ENCODE measurements around the gene CCDC34. TPM values are rescaled to one million over a fixed set of nuclear protein-coding genes. Genes with fewer than 3 reads are reported as not detected.

The CCDC34 gene
- total and polyA plus RNA-seq, 12 donors = 1.1 to 10.7 (median 3.3) TPM

GRCh38 chr11:27315836-27316235 lies 47.2 kb downstream of the CCDC34 start:
- ATAC-seq = no peak
- whole genome bisulfite sequencing, 2 donors = 90 to 97% methylated on average over 1 of the region's 1 CpG
- no peak for DNase-seq

DNA sequence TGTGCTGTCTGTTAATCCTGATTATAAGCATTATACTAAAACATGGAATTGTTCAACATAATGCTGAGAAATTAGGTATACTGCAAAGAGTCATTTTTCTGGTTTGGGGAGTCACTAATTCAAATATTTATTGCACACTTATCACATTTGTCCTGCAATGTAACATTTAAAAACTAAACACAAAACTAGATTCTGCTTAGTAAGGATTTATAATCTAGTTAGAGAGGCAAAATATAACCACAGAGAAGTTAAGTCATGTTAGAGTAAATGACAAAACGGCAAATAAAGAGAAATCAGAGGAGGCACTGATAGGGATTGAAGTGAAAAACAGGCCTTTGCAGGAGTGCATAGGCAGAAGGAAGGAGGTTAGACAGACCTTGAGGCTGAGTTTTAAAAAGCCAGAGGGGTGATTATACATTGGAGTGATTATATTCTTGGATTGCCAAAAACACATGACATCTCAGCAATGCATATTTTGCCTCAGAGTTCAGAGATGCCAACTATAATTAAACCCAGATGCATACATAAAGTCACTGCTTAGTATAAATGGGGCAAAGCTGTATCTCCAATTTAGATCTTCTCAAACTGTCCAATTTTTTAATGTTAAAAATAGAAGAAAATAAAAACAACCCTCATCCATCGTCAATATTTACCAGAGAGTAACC lies 49.7 kb downstream of the CCDC34 start:
- H3K27ac ChIP-seq = no peak overlapping the region

More at GRCh38 chr11:27315836-27316235, 47.2 kb downstream of the CCDC34 start:
- no peak overlapping the region for H3K27ac ChIP-seq
- TF ChIP-seq, protein P1, sequence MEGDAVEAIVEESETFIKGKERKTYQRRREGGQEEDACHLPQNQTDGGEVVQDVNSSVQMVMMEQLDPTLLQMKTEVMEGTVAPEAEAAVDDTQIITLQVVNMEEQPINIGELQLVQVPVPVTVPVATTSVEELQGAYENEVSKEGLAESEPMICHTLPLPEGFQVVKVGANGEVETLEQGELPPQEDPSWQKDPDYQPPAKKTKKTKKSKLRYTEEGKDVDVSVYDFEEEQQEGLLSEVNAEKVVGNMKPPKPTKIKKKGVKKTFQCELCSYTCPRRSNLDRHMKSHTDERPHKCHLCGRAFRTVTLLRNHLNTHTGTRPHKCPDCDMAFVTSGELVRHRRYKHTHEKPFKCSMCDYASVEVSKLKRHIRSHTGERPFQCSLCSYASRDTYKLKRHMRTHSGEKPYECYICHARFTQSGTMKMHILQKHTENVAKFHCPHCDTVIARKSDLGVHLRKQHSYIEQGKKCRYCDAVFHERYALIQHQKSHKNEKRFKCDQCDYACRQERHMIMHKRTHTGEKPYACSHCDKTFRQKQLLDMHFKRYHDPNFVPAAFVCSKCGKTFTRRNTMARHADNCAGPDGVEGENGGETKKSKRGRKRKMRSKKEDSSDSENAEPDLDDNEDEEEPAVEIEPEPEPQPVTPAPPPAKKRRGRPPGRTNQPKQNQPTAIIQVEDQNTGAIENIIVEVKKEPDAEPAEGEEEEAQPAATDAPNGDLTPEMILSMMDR (IDR thresholded peaks at IDR 0.05) = no peak
- H3K9me3 ChIP-seq = no peaks in the 10 kb centered on the region
- H3K27me3 ChIP-seq = no peaks in the 10 kb centered on the region
- no peaks in the 10 kb centered on the region for H3K4me1 ChIP-seq
- H3K36me3 ChIP-seq = no peaks in the 10 kb centered on the region
- intact Hi-C loops (cut with DNase I) = no loop called here
- H3K4me3 ChIP-seq = no peak overlapping the region

GRCh38 chr11:27312110-27312509 lies 50.9 kb downstream of the CCDC34 start:
- Histone ChIP-seq H3K36me3 (no peaks in the 10 kb centered on the region), H3K4me3 (no peak overlapping the region), H3K9me3 (no peaks in the 10 kb centered on the region), H3K27ac (no peak overlapping the region), H3K4me1 (no peaks in the 10 kb centered on the region), H3K27me3 (peaks cover 0 to 3% (median 0%) of the 10 kb centered on the region in 7 donors)
- ATAC-seq (no peak), DNase-seq (no peak)
- TF ChIP-seq, protein P1 (IDR thresholded peaks at IDR 0.05) = no peak
- intact Hi-C loops (cut with DNase I) = no loop called here
- 93 to 95% methylated on average over 2 of the region's 2 CpGs for WGBS, 2 donors

More for the DNA sequence above, 49.7 kb downstream of the CCDC34 start:
- ATAC-seq (no peak), DNase-seq (no peak)
- TF ChIP-seq, protein P1 (IDR thresholded peaks at IDR 0.05) = no peak
- intact Hi-C loops (cut with DNase I) = no loop called here
- Histone ChIP-seq H3K27me3 (no peaks in the 10 kb centered on the region), H3K36me3 (no peaks in the 10 kb centered on the region), H3K4me3 (no peak overlapping the region), H3K4me1 (no peaks in the 10 kb centered on the region), H3K9me3 (no peaks in the 10 kb centered on the region)
- 91 to 94% methylated on average over 2 of the region's 2 CpGs for WGBS, 2 donors

- TF ChIP-seq, protein P1 (IDR thresholded peaks at IDR 0.05) = no peak
- no peaks in the 10 kb centered on the region for H3K4me1 ChIP-seq
- peaks cover 0 to 3% (median 0%) of the 10 kb centered on the region in 7 donors for H3K27me3 ChIP-seq
- H3K36me3 ChIP-seq = no peaks in the 10 kb centered on the region
- H3K27ac ChIP-seq = no peak overlapping the region
- no peak overlapping the region for H3K4me3 ChIP-seq
- DNase-seq (no peak), ATAC-seq (no peak)
- no peaks in the 10 kb centered on the region for H3K9me3 ChIP-seq
- intact Hi-C loops (cut with DNase I) = no loop called here
Observed at GRCh38 chr11:27310707-27311106, 52.3 kb downstream of the CCDC34 start.

All from heart right ventricle (tissue), 16 donors.